GM23338 (cell line): ENCODE data around the gene PHOX2A. TPM values are rescaled to one million over a fixed set of nuclear protein-coding genes. Genes with fewer than 3 reads are reported as not detected.

ENCODE experiments used
- ATAC-seq: fragments of 200-7000 bp; cut with Tn5 transposase; 3 replicates; pipeline ENCODE4 v1.9.1; 2020
- DNase-seq: peaks from one replicate; pipeline ENCODE4 v3.0.0-alpha.2; 2015; ENCODE audit warnings: low spot score
- H2AFZ ChIP-seq: fragments of 200-600 bp; sonication (generic); 2 replicates; pipeline ENCODE4 v1.8.0; 2016; ENCODE audit warnings: antibody characterized with exemption, mild to moderate bottlenecking, moderate library complexity
- H3F3A ChIP-seq: fragments of 200-600 bp; sonication (generic); replicated peaks from 2 replicates; pipeline ENCODE4 v1.8.0; 2017; ENCODE audit warnings: antibody characterized with exemption, mixed run types, low read depth
- H3K27ac ChIP-seq: fragments of 200-600 bp; sonication (generic); 2 replicates; pipeline ENCODE4 v1.6.1; 2016; ENCODE audit warnings: low read depth
- H3K27me3 ChIP-seq: fragments of 200-600 bp; sonication (generic); 2 replicates; pipeline ENCODE4 v1.8.0; 2016; ENCODE audit warnings: mild to moderate bottlenecking, mixed run types, moderate library complexity; ENCODE audit not compliant: insufficient read depth
- H3K36me3 ChIP-seq: fragments of 200-600 bp; sonication (generic); 2 replicates; pipeline ENCODE4 v1.8.0; 2016; ENCODE audit warnings: mild to moderate bottlenecking; ENCODE audit not compliant: insufficient read depth
- H3K4me1 ChIP-seq: fragments of 200-600 bp; sonication (generic); 2 replicates; pipeline ENCODE4 v1.8.0; 2016; ENCODE audit warnings: mild to moderate bottlenecking, moderate library complexity; ENCODE audit not compliant: insufficient read depth
- H3K4me2 ChIP-seq: fragments of 200-600 bp; sonication (generic); 2 replicates; pipeline ENCODE4 v1.7.1; 2017; ENCODE audit warnings: mixed run types
- H3K4me3 ChIP-seq: fragments of 200-600 bp; sonication (generic); 2 replicates; pipeline ENCODE4 v1.6.1; 2016; ENCODE audit warnings: mixed run types
- H3K79me2 ChIP-seq: fragments of 200-600 bp; sonication (generic); replicated peaks from 2 replicates; pipeline ENCODE4 v1.8.0; 2017; ENCODE audit warnings: mild to moderate bottlenecking; ENCODE audit not compliant: insufficient read depth
- H3K9me2 ChIP-seq: fragments of 200-600 bp; sonication (generic); 2 replicates; pipeline ENCODE4 v1.8.0; 2017; ENCODE audit not compliant: insufficient read depth
- H4K20me1 ChIP-seq: fragments of 200-600 bp; sonication (generic); replicated peaks from 2 replicates; pipeline ENCODE4 v1.8.0; 2017; ENCODE audit warnings: mild to moderate bottlenecking; ENCODE audit not compliant: insufficient read depth
- H3K27ac Mint-ChIP-seq: 2 replicates; pipeline ENCODE4 v1.8.0; 2020; ENCODE audit warnings: inconsistent platforms, mild to moderate bottlenecking, moderate library complexity, mixed read lengths
- H3K27me3 Mint-ChIP-seq: 3 replicates; pipeline ENCODE4 v1.8.0; 2022; ENCODE audit warnings: low read depth, mild to moderate bottlenecking, moderate library complexity, mixed read lengths, inconsistent platforms; ENCODE audit not compliant: insufficient read depth, poor library complexity
- H3K36me3 Mint-ChIP-seq: 3 replicates; pipeline ENCODE4 v1.8.0; 2021; ENCODE audit warnings: low read depth, mild to moderate bottlenecking, inconsistent platforms, moderate library complexity, mixed read lengths
- H3K4me1 Mint-ChIP-seq: 3 replicates; pipeline ENCODE4 v1.8.0; 2020; ENCODE audit warnings: mild to moderate bottlenecking, inconsistent platforms, mixed read lengths
- H3K4me3 Mint-ChIP-seq: 3 replicates; pipeline ENCODE4 v1.8.0; 2021; ENCODE audit warnings: moderate library complexity, mild to moderate bottlenecking, inconsistent platforms, mixed read lengths
- H3K9me3 Mint-ChIP-seq: 3 replicates; pipeline ENCODE4 v1.8.0; 2020; ENCODE audit warnings: moderate library complexity, mild to moderate bottlenecking, inconsistent platforms, mixed read lengths
- CREB1 ChIP-seq: fragments of 250-450 bp; sonication (Bioruptor Pico); IDR thresholded peaks from 2 replicates; pipeline ENCODE4 v1.5.0; 2020; ENCODE audit warnings: low read depth, mild to moderate bottlenecking, moderate library complexity
- EZH2 ChIP-seq: fragments of 200-600 bp; sonication (generic); IDR thresholded peaks from one replicate; pipeline ENCODE4 v1.8.0; 2017; ENCODE audit warnings: antibody characterized with exemption, mild to moderate bottlenecking, low read depth; ENCODE audit not compliant: unreplicated experiment
- EZH2phosphoT487 ChIP-seq: fragments of 200-600 bp; sonication (generic); IDR thresholded peaks from one replicate; pipeline ENCODE4 v1.8.1; 2018; ENCODE audit warnings: antibody characterized with exemption; ENCODE audit not compliant: unreplicated experiment
- JUNB ChIP-seq: IDR thresholded peaks from one replicate; pipeline ENCODE4 v1.6.1; 2016; ENCODE audit warnings: antibody characterized with exemption; ENCODE audit not compliant: unreplicated experiment
- NANOG ChIP-seq: IDR thresholded peaks from 2 replicates; pipeline ENCODE4 v1.6.1; 2016; ENCODE audit warnings: antibody characterized with exemption, borderline replicate concordance
- POLR2AphosphoS5 ChIP-seq: IDR thresholded peaks from 2 replicates; pipeline ENCODE4 v1.6.1; 2016; ENCODE audit warnings: antibody characterized with exemption, low read depth
- REST ChIP-seq: IDR thresholded peaks from one replicate; pipeline ENCODE4 v1.6.1; 2018; ENCODE audit warnings: antibody characterized with exemption; ENCODE audit not compliant: unreplicated experiment
- STAT1 ChIP-seq: IDR thresholded peaks from one replicate; pipeline ENCODE4 v1.6.1; 2016; ENCODE audit warnings: antibody characterized with exemption; ENCODE audit not compliant: unreplicated experiment
- ZNF114 ChIP-seq: fragments of 250-450 bp; sonication (Bioruptor Pico); IDR thresholded peaks from 2 replicates; pipeline ENCODE4 v1.5.0; 2020; ENCODE audit warnings: mild to moderate bottlenecking, moderate library complexity
- ZNF331 ChIP-seq: fragments of 250-450 bp; sonication (Bioruptor Pico); IDR thresholded peaks from 2 replicates; pipeline ENCODE4 v1.5.0; 2020; ENCODE audit warnings: low read depth, mild to moderate bottlenecking, moderate library complexity
- ZNF462 ChIP-seq: fragments of 250-450 bp; sonication (Bioruptor Pico); IDR thresholded peaks from 2 replicates; pipeline ENCODE4 v1.5.0; 2020; ENCODE audit warnings: mild to moderate bottlenecking, moderate library complexity
- polyA plus RNA-seq: library from polyadenylated mRNA; unstranded; fragments of >200 nt; fragmentation: Nextera tagmentation; extraction: Ambion mirVana; gene quantifications from 2 replicates; pipeline ENCODE4 v1.2.1, GENCODE V29; 2016
- total RNA-seq: library from RNA; depleted of rRNA; stranded (reverse); fragments of >200 nt; shearing (Covaris generic); gene quantifications from 2 replicates; pipeline ENCODE4 v1.2.3, GENCODE V29; 2014
- TF ChIP-seq, protein P1 (sequence below): IDR thresholded peaks from 2 replicates; pipeline ENCODE4 v1.6.1; 2016; ENCODE audit warnings: antibody characterized with exemption
- TF ChIP-seq, protein P2 (sequence below), 2 experiments: fragments of 200-600 bp in 1 of 2; sonication (generic) in 1 of 2; conservative IDR thresholded peaks; 2 replicates each; pipeline versions ENCODE4 v1.5.1 to v1.6.1; 2016 to 2017; ENCODE audit warnings: antibody characterized with exemption in 2 of 2, low read depth in 2 of 2, mild to moderate bottlenecking in 2 of 2, moderate library complexity in 1 of 2

The PHOX2A gene
- total and polyA plus RNA-seq, 2 experiments from 2014 or later: 0.31 TPM; not detected in 1

- Mint-ChIP-seq H3K4me1 (peaks cover 19% of the 10 kb centered on the region), H3K9me3 (no peaks in the 10 kb centered on the region), H3K27me3 (peaks cover 20% of the 10 kb centered on the region), H3K36me3 (peaks cover 52% of the 10 kb centered on the region), H3K27ac (no peak overlapping the region), H3K4me3 (no peak overlapping the region)
- H3K4me1 ChIP-seq: peaks cover 12% of the 10 kb centered on the region
- peaks cover 12% of the 10 kb centered on the region for H4K20me1 ChIP-seq
- no peak overlapping the region for H3K4me2 ChIP-seq
- TF ChIP-seq STAT1: no peak
- no peak for TF ChIP-seq POLR2AphosphoS5
- no peak for TF ChIP-seq JUNB
- no peak for TF ChIP-seq NANOG
- TF ChIP-seq, protein P1, sequence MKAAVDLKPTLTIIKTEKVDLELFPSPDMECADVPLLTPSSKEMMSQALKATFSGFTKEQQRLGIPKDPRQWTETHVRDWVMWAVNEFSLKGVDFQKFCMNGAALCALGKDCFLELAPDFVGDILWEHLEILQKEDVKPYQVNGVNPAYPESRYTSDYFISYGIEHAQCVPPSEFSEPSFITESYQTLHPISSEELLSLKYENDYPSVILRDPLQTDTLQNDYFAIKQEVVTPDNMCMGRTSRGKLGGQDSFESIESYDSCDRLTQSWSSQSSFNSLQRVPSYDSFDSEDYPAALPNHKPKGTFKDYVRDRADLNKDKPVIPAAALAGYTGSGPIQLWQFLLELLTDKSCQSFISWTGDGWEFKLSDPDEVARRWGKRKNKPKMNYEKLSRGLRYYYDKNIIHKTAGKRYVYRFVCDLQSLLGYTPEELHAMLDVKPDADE: no peak
- TF ChIP-seq, protein P2, sequence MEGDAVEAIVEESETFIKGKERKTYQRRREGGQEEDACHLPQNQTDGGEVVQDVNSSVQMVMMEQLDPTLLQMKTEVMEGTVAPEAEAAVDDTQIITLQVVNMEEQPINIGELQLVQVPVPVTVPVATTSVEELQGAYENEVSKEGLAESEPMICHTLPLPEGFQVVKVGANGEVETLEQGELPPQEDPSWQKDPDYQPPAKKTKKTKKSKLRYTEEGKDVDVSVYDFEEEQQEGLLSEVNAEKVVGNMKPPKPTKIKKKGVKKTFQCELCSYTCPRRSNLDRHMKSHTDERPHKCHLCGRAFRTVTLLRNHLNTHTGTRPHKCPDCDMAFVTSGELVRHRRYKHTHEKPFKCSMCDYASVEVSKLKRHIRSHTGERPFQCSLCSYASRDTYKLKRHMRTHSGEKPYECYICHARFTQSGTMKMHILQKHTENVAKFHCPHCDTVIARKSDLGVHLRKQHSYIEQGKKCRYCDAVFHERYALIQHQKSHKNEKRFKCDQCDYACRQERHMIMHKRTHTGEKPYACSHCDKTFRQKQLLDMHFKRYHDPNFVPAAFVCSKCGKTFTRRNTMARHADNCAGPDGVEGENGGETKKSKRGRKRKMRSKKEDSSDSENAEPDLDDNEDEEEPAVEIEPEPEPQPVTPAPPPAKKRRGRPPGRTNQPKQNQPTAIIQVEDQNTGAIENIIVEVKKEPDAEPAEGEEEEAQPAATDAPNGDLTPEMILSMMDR (conservative IDR thresholded peaks at IDR 0.05; ENCODE audit: low read depth in 2 of 2): no peak
- TF ChIP-seq EZH2phosphoT487: no peak
- no peak for TF ChIP-seq ZNF114 (CRISPR knock-in tag)
- no peak for TF ChIP-seq CREB1 (CRISPR knock-in tag)
- TF ChIP-seq ZNF331 (CRISPR knock-in tag): no peak
- TF ChIP-seq REST: no peak
- no peak for TF ChIP-seq ZNF462
- no peak for TF ChIP-seq EZH2
- ATAC-seq (no peak), DNase-seq (no peak)
- peaks cover 20% of the 10 kb centered on the region for H3K79me2 ChIP-seq
- H3K4me3 ChIP-seq: no peak overlapping the region
- H3F3A ChIP-seq: no peaks in the 10 kb centered on the region
- H3K36me3 ChIP-seq: no peaks in the 10 kb centered on the region; the same call in 1 of the 2 replicates
- H3K27me3 ChIP-seq: peaks cover 10% of the 10 kb centered on the region; the same call in 1 of the 2 replicates
- no peak overlapping the region for H2AFZ ChIP-seq
- H3K27ac ChIP-seq: no peak overlapping the region
- no peaks in the 10 kb centered on the region for H3K9me2 ChIP-seq
Observed at GRCh38 chr11:72228844-72229231, 15.1 kb downstream of the PHOX2A start.
